Astrocyte of the cerebellum (primary cell): ENCODE data around the gene EDEM1.

ENCODE experiments used
- DNase-seq: peaks from one replicate; pipeline ENCODE4 v3.0.0-alpha.2; 2011; ENCODE audit warnings: low read depth
- H3K4me3 ChIP-seq: 2 replicates; pipeline ENCODE4 v1.5.1; 2011; ENCODE audit warnings: mild to moderate bottlenecking, low read depth, low read length, moderate library complexity
- in situ Hi-C: cut with HindIII; loops from 2 replicates; pipeline ENCODE4 v1.10.0; 2017; ENCODE audit warnings: low sequenced_read_pairs
- TF ChIP-seq, protein P1 (sequence below): IDR thresholded peaks from 2 replicates; pipeline ENCODE4 v1.5.1; 2012; ENCODE audit warnings: low read length, low read depth, moderate library complexity, mild to moderate bottlenecking; ENCODE audit errors: missing control alignments

EDEM1 gene

DNA sequence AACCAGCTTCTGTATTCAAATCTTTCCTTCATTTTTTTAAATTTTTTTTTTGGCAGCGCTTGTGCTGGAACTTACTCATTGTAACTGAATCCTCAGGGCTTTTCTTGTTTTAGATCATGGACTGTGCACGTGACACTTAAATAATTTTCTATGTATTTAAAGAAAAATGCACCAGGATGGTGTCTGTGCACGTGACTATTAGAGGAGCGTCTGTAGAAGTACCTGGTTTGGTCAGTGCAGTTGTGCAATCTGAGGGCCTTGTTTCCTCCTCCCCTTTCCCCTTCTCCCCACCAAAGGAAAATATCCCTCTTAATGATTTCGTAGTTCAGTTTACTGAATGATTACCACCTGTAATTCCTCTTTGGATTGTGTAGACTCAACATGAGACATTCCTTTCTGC lies 31.3 kb downstream of the EDEM1 start:
- TF ChIP-seq, protein P1, sequence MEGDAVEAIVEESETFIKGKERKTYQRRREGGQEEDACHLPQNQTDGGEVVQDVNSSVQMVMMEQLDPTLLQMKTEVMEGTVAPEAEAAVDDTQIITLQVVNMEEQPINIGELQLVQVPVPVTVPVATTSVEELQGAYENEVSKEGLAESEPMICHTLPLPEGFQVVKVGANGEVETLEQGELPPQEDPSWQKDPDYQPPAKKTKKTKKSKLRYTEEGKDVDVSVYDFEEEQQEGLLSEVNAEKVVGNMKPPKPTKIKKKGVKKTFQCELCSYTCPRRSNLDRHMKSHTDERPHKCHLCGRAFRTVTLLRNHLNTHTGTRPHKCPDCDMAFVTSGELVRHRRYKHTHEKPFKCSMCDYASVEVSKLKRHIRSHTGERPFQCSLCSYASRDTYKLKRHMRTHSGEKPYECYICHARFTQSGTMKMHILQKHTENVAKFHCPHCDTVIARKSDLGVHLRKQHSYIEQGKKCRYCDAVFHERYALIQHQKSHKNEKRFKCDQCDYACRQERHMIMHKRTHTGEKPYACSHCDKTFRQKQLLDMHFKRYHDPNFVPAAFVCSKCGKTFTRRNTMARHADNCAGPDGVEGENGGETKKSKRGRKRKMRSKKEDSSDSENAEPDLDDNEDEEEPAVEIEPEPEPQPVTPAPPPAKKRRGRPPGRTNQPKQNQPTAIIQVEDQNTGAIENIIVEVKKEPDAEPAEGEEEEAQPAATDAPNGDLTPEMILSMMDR: no peak
- no peak for DNase-seq
- H3K4me3 ChIP-seq: no peak overlapping the region
- in situ Hi-C loops: no loop called here

DNA sequence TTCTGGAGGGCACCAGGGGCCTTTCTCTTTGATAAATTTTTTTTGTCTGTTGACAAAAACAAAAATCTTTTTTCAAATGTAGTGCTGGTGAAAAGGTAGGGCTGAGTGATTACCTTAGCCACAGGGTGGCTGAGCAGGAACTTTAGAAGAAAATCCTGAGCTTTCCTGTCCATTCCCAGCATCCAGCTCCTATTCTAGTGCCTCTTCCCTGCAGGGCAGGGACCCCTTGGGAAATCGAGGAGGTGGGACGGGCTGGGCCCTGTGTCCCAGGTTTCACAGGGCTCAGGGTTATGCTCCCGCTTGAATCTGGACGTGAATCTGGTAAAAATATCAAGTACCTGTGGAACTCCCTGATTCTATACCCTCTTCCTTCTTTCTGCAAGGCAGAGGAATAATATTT lies 31.7 kb downstream of the EDEM1 start:
- in situ Hi-C loops: no loop called here
- no peak for DNase-seq
- H3K4me3 ChIP-seq: no peak overlapping the region

GRCh38 chr3:5220193-5220592 lies 32.7 kb downstream of the EDEM1 start:
- in situ Hi-C loops: no loop called here
- TF ChIP-seq, protein P1: no peak
- no peak overlapping the region for H3K4me3 ChIP-seq
- DNase-seq: no peak

More for the DNA sequence above, 31.7 kb downstream of the EDEM1 start:
- TF ChIP-seq, protein P1: no peak

- TF ChIP-seq, protein P1: no peak
- no peak for DNase-seq
- no peak overlapping the region for H3K4me3 ChIP-seq
- in situ Hi-C loops: no loop called here
Observed at GRCh38 chr3:5220667-5221431, 33.3 kb downstream of the EDEM1 start.

- H3K4me3 ChIP-seq: no peak overlapping the region
- in situ Hi-C loops: no loop called here
- no peak for DNase-seq
- TF ChIP-seq, protein P1: no peak
Observed at GRCh38 chr3:5221701-5222100, 34.2 kb downstream of the EDEM1 start.

DNA sequence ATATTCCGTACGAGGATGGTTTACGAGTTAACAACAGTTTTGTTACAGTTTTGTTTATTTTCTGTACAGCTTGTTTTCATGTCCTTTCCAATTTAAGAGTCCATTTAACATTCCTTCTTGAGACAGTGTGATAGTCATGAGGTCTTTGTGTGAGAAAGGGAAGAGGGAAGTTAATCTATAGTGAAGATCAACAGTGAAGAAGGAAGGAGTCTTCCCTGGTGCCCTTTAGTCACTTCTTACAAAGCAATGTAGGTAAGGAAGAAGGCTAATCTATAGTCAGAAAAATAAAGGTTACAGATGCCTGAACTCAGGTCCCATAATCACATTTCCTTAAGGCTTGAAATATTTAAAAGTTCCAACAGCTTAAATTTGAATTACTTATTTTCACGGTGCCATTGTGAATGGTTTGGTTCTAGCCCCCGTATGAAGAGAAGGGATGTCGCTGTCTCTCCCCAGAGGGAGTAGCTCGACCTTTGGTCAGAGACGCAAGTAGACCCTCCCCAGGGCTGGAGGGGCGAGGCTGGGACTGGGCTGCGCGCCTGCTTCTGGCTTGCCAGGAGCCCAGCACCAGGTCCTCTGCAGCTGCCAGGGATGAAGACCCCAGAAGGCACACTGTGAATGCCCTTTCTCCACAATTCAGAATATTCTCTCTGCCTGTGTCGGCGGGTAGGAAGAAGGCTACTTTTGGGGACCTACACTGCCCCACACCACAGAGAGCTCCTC lies 34.9 kb downstream of the EDEM1 start:
- no peak for DNase-seq
- in situ Hi-C loops: no loop called here
- TF ChIP-seq, protein P1: no peak
- H3K4me3 ChIP-seq: no peak overlapping the region
